ENCODE measurements around the gene IFNL1. TPM values are rescaled to one million over a fixed set of nuclear protein-coding genes. Genes with fewer than 3 reads are reported as not detected.

IFNL1 gene
- polyA plus RNA-seq, 2 of the 4 experiments (the other 2 are of a cell fraction): not detected

DNA sequence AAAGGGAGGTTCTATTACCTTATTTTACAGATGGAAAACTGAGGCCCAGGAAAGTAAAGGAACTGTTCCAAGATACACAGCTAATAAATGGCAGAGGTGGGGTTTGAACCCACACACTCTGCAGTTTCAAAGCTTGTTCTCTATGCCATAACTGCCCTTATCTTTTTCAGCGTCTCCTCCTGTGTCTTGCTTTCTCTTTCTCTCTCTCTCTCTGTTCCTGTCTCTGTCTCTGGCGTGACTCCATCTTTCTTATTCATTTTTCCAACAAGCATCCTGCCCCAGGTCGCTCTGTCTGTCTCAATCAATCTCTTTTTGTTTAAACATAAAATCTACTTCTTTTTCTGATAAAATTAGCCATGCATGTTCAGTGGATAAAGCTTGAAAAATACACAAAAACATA lies 44.4 kb upstream of the IFNL1 start:
- TF ChIP-seq FOSL2 (IDR thresholded peaks at IDR 0.05): no peak
- no peak for TF ChIP-seq FOSL2 (CRISPR knock-in tag; IDR thresholded peaks at IDR 0.05)
- TF ChIP-seq HOXB5 (CRISPR knock-in tag; IDR thresholded peaks at IDR 0.05): no peak
- TF ChIP-seq KDM1A (IDR thresholded peaks at IDR 0.05; ENCODE audit: low read depth): no peak
- TF ChIP-seq HDAC2 (IDR thresholded peaks at IDR 0.05): no peak
- no peak for TF ChIP-seq EHMT2 (IDR thresholded peaks at IDR 0.05; ENCODE audit: low read depth)
- TF ChIP-seq SREBF2 (IDR thresholded peaks at IDR 0.05): no peak
- TF ChIP-seq KDM5A (IDR thresholded peaks at IDR 0.05): no peak
- no peak for TF ChIP-seq FOXS1 (CRISPR knock-in tag; IDR thresholded peaks at IDR 0.05)
- TF ChIP-seq MYC (IDR thresholded peaks at IDR 0.05; ENCODE audit: borderline replicate concordance, low read length): no peak
- TF ChIP-seq ESRRA (IDR thresholded peaks at IDR 0.05; ENCODE audit: borderline replicate concordance, low read length): no peak
- TF ChIP-seq ZC3H11A (IDR thresholded peaks at IDR 0.05): no peak
- TF ChIP-seq, protein P1, sequence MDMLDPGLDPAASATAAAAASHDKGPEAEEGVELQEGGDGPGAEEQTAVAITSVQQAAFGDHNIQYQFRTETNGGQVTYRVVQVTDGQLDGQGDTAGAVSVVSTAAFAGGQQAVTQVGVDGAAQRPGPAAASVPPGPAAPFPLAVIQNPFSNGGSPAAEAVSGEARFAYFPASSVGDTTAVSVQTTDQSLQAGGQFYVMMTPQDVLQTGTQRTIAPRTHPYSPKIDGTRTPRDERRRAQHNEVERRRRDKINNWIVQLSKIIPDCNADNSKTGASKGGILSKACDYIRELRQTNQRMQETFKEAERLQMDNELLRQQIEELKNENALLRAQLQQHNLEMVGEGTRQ (IDR thresholded peaks at IDR 0.05): no peak
- TF ChIP-seq POLR2AphosphoS2 (conservative IDR thresholded peaks at IDR 0.05; ENCODE audit: low read length): no peak
- no peak for TF ChIP-seq CHD4 (IDR thresholded peaks at IDR 0.05; ENCODE audit: borderline replicate concordance)
- no peak for TF ChIP-seq PHF8 (IDR thresholded peaks at IDR 0.05; ENCODE audit: borderline replicate concordance, low read depth)
- TF ChIP-seq ZNF302 (CRISPR knock-in tag; IDR thresholded peaks at IDR 0.05): no peak
- no peak for TF ChIP-seq RAD21 (conservative IDR thresholded peaks at IDR 0.05 in 1 of 2, IDR thresholded peaks at IDR 0.05 in 1 of 2)
- TF ChIP-seq RARB (CRISPR knock-in tag; IDR thresholded peaks at IDR 0.05): no peak
- Histone ChIP-seq H3K4me2 (no peak overlapping the region), H3K4me3 (no peak overlapping the region), H3K9me3 (no peaks in the 10 kb centered on the region), H3K4me1 (no peaks in the 10 kb centered on the region), H3K27ac (no peak overlapping the region)
- ChIA-PET CTCF (interaction anchor here (0.6 to 4.9 kb wide), 6 partner anchors 9 to 76 kb away, joined by 3 to 17 read pairs (median 5); no protein-coding TSS in a partner anchor), POLR2A (interaction anchor here (0.6 kb wide), 1 partner anchor 732 kb away, joined by 4 read pairs; no protein-coding TSS in a partner anchor)
- DNase-seq (ENCODE audit: low read depth in 1 of 2, low spot score in 1 of 2): no peak
- FAIRE-seq: no peak
- WGBS (ENCODE audit: missing lambda C conversion rate): 39% methylated on average over 3 of the region's 3 CpGs
- no peak for ATAC-seq

DNA sequence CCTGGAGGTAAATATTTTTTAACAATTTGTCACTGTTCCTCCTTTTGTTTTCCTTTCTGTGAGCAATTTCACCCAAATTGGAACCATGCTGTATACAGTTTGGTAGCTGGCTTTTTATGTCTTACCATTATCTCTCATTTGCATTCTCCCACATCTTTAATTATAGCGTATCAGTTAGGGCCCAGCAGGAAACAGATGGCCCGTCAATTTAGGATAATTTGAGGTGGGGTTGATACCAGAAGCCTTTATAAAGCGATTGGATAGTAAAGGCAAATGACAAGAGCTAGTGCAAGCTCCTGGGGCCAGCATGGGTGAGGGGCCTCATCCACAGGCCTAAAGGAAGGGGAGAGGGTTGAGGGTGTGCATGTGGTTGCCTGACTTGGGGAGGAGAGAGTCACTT lies 43.7 kb upstream of the IFNL1 start:
- TF ChIP-seq, protein P2, sequence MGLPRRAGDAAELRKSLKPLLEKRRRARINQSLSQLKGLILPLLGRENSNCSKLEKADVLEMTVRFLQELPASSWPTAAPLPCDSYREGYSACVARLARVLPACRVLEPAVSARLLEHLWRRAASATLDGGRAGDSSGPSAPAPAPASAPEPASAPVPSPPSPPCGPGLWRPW (IDR thresholded peaks at IDR 0.05): no peak
- TF ChIP-seq KDM5A (IDR thresholded peaks at IDR 0.05) (no peak), FOXS1 (CRISPR knock-in tag; IDR thresholded peaks at IDR 0.05) (no peak), CBX2 (IDR thresholded peaks at IDR 0.05; ENCODE audit: borderline replicate concordance, low read depth) (no peak), TP53 (CRISPR knock-in tag; IDR thresholded peaks at IDR 0.05) (no peak), RFX5 (IDR thresholded peaks at IDR 0.05) (no peak), POLR2A (IDR thresholded peaks at IDR 0.05; ENCODE audit: low read length) (no peak)
- TF ChIP-seq, protein P3, sequence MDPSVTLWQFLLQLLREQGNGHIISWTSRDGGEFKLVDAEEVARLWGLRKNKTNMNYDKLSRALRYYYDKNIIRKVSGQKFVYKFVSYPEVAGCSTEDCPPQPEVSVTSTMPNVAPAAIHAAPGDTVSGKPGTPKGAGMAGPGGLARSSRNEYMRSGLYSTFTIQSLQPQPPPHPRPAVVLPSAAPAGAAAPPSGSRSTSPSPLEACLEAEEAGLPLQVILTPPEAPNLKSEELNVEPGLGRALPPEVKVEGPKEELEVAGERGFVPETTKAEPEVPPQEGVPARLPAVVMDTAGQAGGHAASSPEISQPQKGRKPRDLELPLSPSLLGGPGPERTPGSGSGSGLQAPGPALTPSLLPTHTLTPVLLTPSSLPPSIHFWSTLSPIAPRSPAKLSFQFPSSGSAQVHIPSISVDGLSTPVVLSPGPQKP (IDR thresholded peaks at IDR 0.05; ENCODE audit: low read depth, low read length): no peak
- TF ChIP-seq, protein P4, sequence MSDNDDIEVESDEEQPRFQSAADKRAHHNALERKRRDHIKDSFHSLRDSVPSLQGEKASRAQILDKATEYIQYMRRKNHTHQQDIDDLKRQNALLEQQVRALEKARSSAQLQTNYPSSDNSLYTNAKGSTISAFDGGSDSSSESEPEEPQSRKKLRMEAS (IDR thresholded peaks at IDR 0.05): no peak
- no peak overlapping the region for H3K27ac ChIP-seq
- H3K4me1 ChIP-seq: no peaks in the 10 kb centered on the region
- no peak for FAIRE-seq
- no peak overlapping the region for H3K4me2 ChIP-seq
- 71% methylated on average over 3 of the region's 3 CpGs for WGBS (ENCODE audit: missing lambda C conversion rate)
- CTCF ChIA-PET: interaction anchor here (0.5 to 4.9 kb wide), 5 partner anchors 8 to 291 kb away, joined by 3 to 17 read pairs (median 4); no protein-coding TSS in a partner anchor
- no peak overlapping the region for H3K4me3 ChIP-seq
- ATAC-seq: no peak
- H3K9me3 ChIP-seq: no peaks in the 10 kb centered on the region
- POLR2A ChIA-PET: no interaction called here
- DNase-seq (ENCODE audit: low read depth in 1 of 2, low spot score in 1 of 2): no peak
